H1 (cell line): ENCODE results near the gene TFRC. TPM values are rescaled to one million over a fixed set of nuclear protein-coding genes. Genes with fewer than 3 reads are reported as not detected.

Source experiments
- CTCF ChIA-PET: fragments of 300-600 bp; sonication (Branson Sonifier 250); formaldehyde crosslinking; loops from one replicate; lab custom pipeline; 2021; ENCODE audit not compliant: partially characterized antibody; lab: Charles Lee
- POLR2A ChIA-PET: fragments of 300-600 bp; sonication (Branson Sonifier 250); formaldehyde crosslinking; loops from one replicate; lab custom pipeline; 2021; ENCODE audit warnings: inconsistent platforms; ENCODE audit not compliant: partially characterized antibody; lab: Charles Lee
- DNase-seq, 2 experiments: peaks; one replicate each; pipeline versions ENCODE4 v3.0.0 to v3.0.0-alpha.2; 2010 to 2022; ENCODE audit warnings: low spot score in 2 of 2, low read depth in 1 of 2, mixed read lengths in 1 of 2
- FAIRE-seq: peaks from 2 replicates; lab custom pipeline; 2011; peaks lifted over from hg19 to GRCh38; lab: Jason Lieb, UNC
- H2AFZ ChIP-seq: 2 replicates; pipeline ENCODE4 v1.8.1; 2012; ENCODE audit warnings: low read length, inconsistent platforms
- H2AK5ac ChIP-seq: 2 replicates; pipeline ENCODE4 v1.6.1; 2013; ENCODE audit warnings: low read depth, low read length
- H2BK120ac ChIP-seq: replicated peaks from 2 replicates; pipeline ENCODE3; 2013; ENCODE audit warnings: low read depth, low read length, inconsistent platforms
- H2BK12ac ChIP-seq: 2 replicates; pipeline ENCODE4 v1.6.1; 2013; ENCODE audit warnings: low read depth, low read length
- H2BK15ac ChIP-seq: 2 replicates; pipeline ENCODE4 v1.6.1; 2013; ENCODE audit warnings: low read length
- H2BK20ac ChIP-seq: 2 replicates; pipeline ENCODE4 v1.6.1; 2013; ENCODE audit warnings: low read length
- H2BK5ac ChIP-seq: 2 replicates; pipeline ENCODE4 v1.6.1; 2013; ENCODE audit warnings: low read depth, low read length
- H3K14ac ChIP-seq: 2 replicates; pipeline ENCODE4 v1.6.1; 2013; ENCODE audit warnings: inconsistent platforms; ENCODE audit not compliant: insufficient read length
- H3K18ac ChIP-seq: 2 replicates; pipeline ENCODE4 v1.6.1; 2013; ENCODE audit warnings: low read length; ENCODE audit errors: extremely low read depth
- H3K23ac ChIP-seq: 2 replicates; pipeline ENCODE4 v1.6.1; 2013; ENCODE audit warnings: inconsistent platforms; ENCODE audit not compliant: insufficient read length
- H3K23me2 ChIP-seq: 2 replicates; pipeline ENCODE4 v1.6.1; 2013; ENCODE audit warnings: low read depth, low read length
- H3K27ac ChIP-seq: 2 replicates; pipeline ENCODE4 v1.6.1; 2011; ENCODE audit warnings: low read depth, low read length, inconsistent platforms
- H3K27me3 ChIP-seq, 4 experiments: replicated peaks in 1 of 4; 1 replicate in 1 of 4; 2 replicates in 3 of 4; pipeline versions ENCODE4 v1.6.1 to v1.8.1; 2011 to 2013; ENCODE audit warnings: low read length in 3 of 4, mild to moderate bottlenecking in 3 of 4, inconsistent platforms in 2 of 4, mixed read lengths in 2 of 4, moderate library complexity in 1 of 4; ENCODE audit not compliant: control insufficient read depth in 3 of 4, insufficient read depth in 3 of 4; ENCODE audit errors: extremely low read depth in 1 of 4
- H3K36me3 ChIP-seq, 4 experiments: 2 replicates each; pipeline versions ENCODE4 v1.6.1 to v1.8.1; 2011 to 2013; ENCODE audit warnings: mild to moderate bottlenecking in 4 of 4, low read length in 3 of 4, moderate library complexity in 2 of 4, control low read depth in 1 of 4, inconsistent platforms in 1 of 4; ENCODE audit not compliant: insufficient read depth in 4 of 4, control insufficient read depth in 2 of 4
- H3K4ac ChIP-seq: replicated peaks from 2 replicates; pipeline ENCODE3; 2013; ENCODE audit warnings: low read length, low read depth, mixed read lengths, inconsistent platforms; ENCODE audit not compliant: insufficient read length
- H3K4me1 ChIP-seq, 4 experiments: replicated peaks in 1 of 4; 1 replicate in 1 of 4; 2 replicates in 3 of 4; pipeline versions ENCODE4 v1.6.1 to v1.8.1; 2011 to 2013; ENCODE audit warnings: low read length in 3 of 4, inconsistent platforms in 2 of 4, mixed read lengths in 1 of 4; ENCODE audit not compliant: insufficient read depth in 4 of 4, control insufficient read depth in 3 of 4
- H3K4me2 ChIP-seq, 2 experiments: 2 replicates each; pipeline versions ENCODE4 v1.6.1 to v1.8.1; 2011 to 2013; ENCODE audit warnings: low read depth in 2 of 2, low read length in 2 of 2, control low read depth in 1 of 2, inconsistent platforms in 1 of 2, mild to moderate bottlenecking in 1 of 2; ENCODE audit not compliant: insufficient read depth in 1 of 2
- H3K4me3 ChIP-seq, 4 experiments: fragments of 200-600, 300-600 bp in 1 of 4; sonication (generic), shearing (Covaris generic), sonication (Bioruptor Twin) in 1 of 4; 2 replicates each; pipeline versions ENCODE4 v1.5.1 to v1.8.1; 2011 to 2016; ENCODE audit warnings: low read length in 4 of 4, low read depth in 3 of 4, control low read depth in 2 of 4, inconsistent platforms in 2 of 4, mild to moderate bottlenecking in 2 of 4, mixed read lengths in 1 of 4, moderate library complexity in 1 of 4; ENCODE audit not compliant: insufficient read depth in 2 of 4; ENCODE audit errors: extremely low read depth in 1 of 4
- H3K56ac ChIP-seq: replicated peaks from 2 replicates; pipeline ENCODE3; 2013; ENCODE audit warnings: low read depth, mild to moderate bottlenecking, mixed read lengths, low read length, inconsistent platforms; ENCODE audit not compliant: insufficient read length
- H3K79me1 ChIP-seq: 2 replicates; pipeline ENCODE4 v1.6.1; 2013; ENCODE audit warnings: low read depth, low read length, control low read depth
- H3K79me2 ChIP-seq, 2 experiments: 2 replicates each; pipeline versions ENCODE4 v1.6.1 to v1.8.1; 2012 to 2013; ENCODE audit warnings: low read length in 2 of 2, mild to moderate bottlenecking in 2 of 2, inconsistent platforms in 1 of 2; ENCODE audit not compliant: insufficient read depth in 2 of 2, control insufficient read depth in 1 of 2
- H3K9ac ChIP-seq, 4 experiments: replicated peaks in 1 of 4; 1 replicate in 1 of 4; 2 replicates in 3 of 4; pipeline versions ENCODE4 v1.6.1 to v1.8.1; 2011 to 2013; ENCODE audit warnings: low read depth in 3 of 4, low read length in 3 of 4, control low read depth in 2 of 4, mild to moderate bottlenecking in 2 of 4, moderate library complexity in 2 of 4, inconsistent platforms in 1 of 4; ENCODE audit errors: extremely low read depth in 1 of 4
- H3K9me3 ChIP-seq, 2 experiments: 2 replicates each; pipeline versions ENCODE4 v1.6.1 to v1.8.1; 2012 to 2013; ENCODE audit warnings: mild to moderate bottlenecking in 2 of 2, moderate library complexity in 2 of 2, control low read depth in 1 of 2, inconsistent platforms in 1 of 2, low read depth in 1 of 2, low read length in 1 of 2, mixed read lengths in 1 of 2; ENCODE audit not compliant: insufficient read depth in 2 of 2
- H4K20me1 ChIP-seq, 2 experiments: replicated peaks in 1 of 2; 2 replicates each; pipeline versions ENCODE3 to v1.8.1; 2011 to 2013; ENCODE audit warnings: inconsistent platforms in 2 of 2, low read length in 2 of 2, mild to moderate bottlenecking in 1 of 2; ENCODE audit not compliant: insufficient read depth in 2 of 2, control insufficient read depth in 1 of 2
- H4K5ac ChIP-seq: 2 replicates; pipeline ENCODE4 v1.6.1; 2013; ENCODE audit warnings: low read length, low read depth, mixed read lengths, inconsistent platforms; ENCODE audit not compliant: insufficient read length
- H4K8ac ChIP-seq: 2 replicates; pipeline ENCODE4 v1.8.0; 2013; ENCODE audit warnings: mild to moderate bottlenecking, moderate library complexity, low read length, inconsistent platforms; ENCODE audit not compliant: insufficient read depth; ENCODE audit errors: extremely low read depth
- H4K91ac ChIP-seq: replicated peaks from 2 replicates; pipeline ENCODE3; 2013; ENCODE audit warnings: low read length, mixed read lengths, inconsistent platforms; ENCODE audit not compliant: insufficient read length
- BCL11A ChIP-seq, 2 experiments: IDR thresholded peaks; one replicate each; pipeline ENCODE4 v1.6.1; 2011; ENCODE audit warnings: low read depth in 2 of 2, low read length in 2 of 2, mild to moderate bottlenecking in 2 of 2
- CBX5 ChIP-seq: fragments of 300-800, 300-1000 bp; sonication (generic); IDR thresholded peaks from 2 replicates; pipeline ENCODE4 v1.7.1; 2016; ENCODE audit warnings: antibody characterized with exemption, low read length, low read depth
- CTBP2 ChIP-seq: IDR thresholded peaks from 2 replicates; pipeline ENCODE4 v1.7.0; 2011; ENCODE audit warnings: borderline replicate concordance, mild to moderate bottlenecking, moderate library complexity, mixed read lengths, low read length; ENCODE audit not compliant: insufficient read depth, insufficient read length
- EGR1 ChIP-seq: IDR thresholded peaks from 2 replicates; pipeline ENCODE4 v1.6.1; 2011; ENCODE audit warnings: low read depth, low read length, borderline replicate concordance
- GTF2F1 ChIP-seq: IDR thresholded peaks from 2 replicates; pipeline ENCODE4 v1.6.1; 2012; ENCODE audit warnings: low read depth, low read length, improper control_type of control experiment, borderline replicate concordance
- HDAC2 ChIP-seq, 2 experiments: fragments of 300-600 bp in 1 of 2; sonication (generic) in 1 of 2; IDR thresholded peaks; 2 replicates each; pipeline ENCODE4 v1.6.1; 2011 to 2012; ENCODE audit warnings: low read depth in 2 of 2, low read length in 2 of 2, mild to moderate bottlenecking in 2 of 2, moderate library complexity in 2 of 2, borderline replicate concordance in 1 of 2, inconsistent platforms in 1 of 2
- KDM4A ChIP-seq: IDR thresholded peaks from one replicate; pipeline ENCODE4 v1.7.1; 2012; ENCODE audit warnings: low read depth, mild to moderate bottlenecking, moderate library complexity, low read length, inconsistent platforms; ENCODE audit not compliant: severe bottlenecking
- KDM5A ChIP-seq: fragments of 200-600 bp; IDR thresholded peaks from 2 replicates; pipeline ENCODE4 v1.7.1; 2012; ENCODE audit warnings: mild to moderate bottlenecking, low read length, inconsistent platforms, mixed read lengths
- MAFK ChIP-seq: IDR thresholded peaks from 2 replicates; pipeline ENCODE4 v1.6.1; 2012; ENCODE audit warnings: low read depth, mild to moderate bottlenecking, improper control_type of control experiment, low read length
- SIN3A ChIP-seq, 2 experiments: IDR thresholded peaks in 1 of 2; conservative IDR thresholded peaks in 1 of 2; 2 replicates each; pipeline ENCODE4 v1.6.1; 2011 to 2012; ENCODE audit warnings: low read length in 2 of 2, improper control_type of control experiment in 1 of 2, low read depth in 1 of 2, mild to moderate bottlenecking in 1 of 2
- SP4 ChIP-seq: IDR thresholded peaks from 2 replicates; pipeline ENCODE4 v1.6.1; 2012; ENCODE audit warnings: low read length, inconsistent platforms
- TBP ChIP-seq: IDR thresholded peaks from 2 replicates; pipeline ENCODE4 v1.6.1; 2011; ENCODE audit warnings: low read depth, low read length, improper control_type of control experiment
- YY1 ChIP-seq: IDR thresholded peaks from 2 replicates; pipeline ENCODE4 v1.6.1; 2011; ENCODE audit warnings: low read depth, mild to moderate bottlenecking, low read length
- ZNF274 ChIP-seq: IDR thresholded peaks from 2 replicates; pipeline ENCODE4 v1.7.0; 2012; ENCODE audit warnings: low read length, borderline replicate concordance; ENCODE audit errors: extremely low read depth
- WGBS, 2 experiments: shearing (Covaris generic) in 1 of 2; methylation state at CpG; one replicate each; pipeline versions ENCODE4 v1.1.6 to v1.1.7; 2013 to 2015; ENCODE audit warnings: low lambda C conversion rate in 2 of 2, mixed read lengths in 2 of 2, inconsistent platforms in 1 of 2, low coverage in 1 of 2, missing lambda C conversion rate in 1 of 2; ENCODE audit not compliant: insufficient replicate concordance in 2 of 2, insufficient coverage in 1 of 2, insufficient read length in 1 of 2; ENCODE audit errors: extremely low coverage in 1 of 2, missing lambda C conversion rate in 1 of 2; 5-methylcytosine and 5-hydroxymethylcytosine counted together
- polyA plus RNA-seq, 7 experiments: library from polyadenylated mRNA; depleted of rRNA in 3 of 7; stranded (reverse) in 5 of 7; unstranded in 2 of 7; fragments of >200 nt in 5 of 7; fragments of 200-250 nt in 2 of 7; gene quantifications; 1 replicate in 5 of 7; 2 replicates in 1 of 7; 4 replicates in 1 of 7; pipeline versions ENCODE4 v1.2.1 to v1.2.3, GENCODE V29; 2011 to 2013; ENCODE audit warnings: missing spikeins in 2 of 7, mixed read lengths in 2 of 7
- total RNA-seq: library from RNA; stranded (reverse); fragmentation: NEBNext Ultra II Directional; extraction: Animal tissue kit (Norgen Biotek cat#: 25700); gene quantifications from 2 replicates; pipeline ENCODE4 v1.2.1, GENCODE V29; 2021

TFRC gene
- total and polyA plus RNA-seq, 2 of the 8 experiments (the other 6 are each of a cell fraction or from before 2014, with no cell fraction given), result 67.3 to 161 TPM

DNA sequence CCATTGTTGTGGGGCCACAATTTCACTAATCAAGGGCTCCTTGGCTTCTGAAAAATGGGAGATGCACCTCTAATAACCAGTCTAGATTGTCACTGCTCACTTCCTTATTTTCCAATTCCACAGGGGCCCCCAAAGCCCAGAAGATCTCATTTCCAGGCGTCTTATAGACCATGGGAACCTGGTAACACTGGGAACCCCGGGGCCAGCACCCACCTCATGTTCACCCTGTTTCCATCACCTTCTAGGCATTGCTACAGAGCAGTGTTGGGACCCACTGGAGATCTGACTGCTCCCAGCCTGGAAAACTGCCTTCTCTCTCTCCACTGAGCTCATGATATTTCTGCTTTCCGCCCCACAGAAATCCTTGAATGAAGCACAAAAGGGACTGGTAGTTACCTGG lies 61.5 kb downstream of the TFRC start:
- H3K79me2 ChIP-seq, result no peaks in the 10 kb centered on the region
- H3K18ac ChIP-seq, result no peak overlapping the region
- H3K27me3 ChIP-seq, result no peaks in the 10 kb centered on the region
- no peak overlapping the region for H3K27ac ChIP-seq
- H3K4me3 ChIP-seq, result no peak overlapping the region
- H2AK5ac ChIP-seq, result no peak overlapping the region
- peaks cover 0 to 5% of the 10 kb centered on the region in 2 experiments; a peak in 2 of 4 replicates for H3K9me3 ChIP-seq
- no peak overlapping the region for H3K56ac ChIP-seq
- WGBS, 2 experiments, result 71% methylated on average over 3 of the region's 3 CpGs; no CpG with 5 or more reads in 1 of the 2 experiments
- H3K14ac ChIP-seq, result no peak overlapping the region
- no peaks in the 10 kb centered on the region for H3K23me2 ChIP-seq
- no peaks in the 10 kb centered on the region for H3K79me1 ChIP-seq
- no peak overlapping the region for H4K8ac ChIP-seq
- H4K91ac ChIP-seq, result no peak overlapping the region
- CTCF ChIA-PET, result interaction anchor here (1.0 to 1.2 kb wide), 2 partner anchors 19 to 176 kb away, joined by 3 to 4 read pairs; no protein-coding TSS in a partner anchor
- no peaks in the 10 kb centered on the region for H3K4me1 ChIP-seq
- H3K9ac ChIP-seq, result no peak overlapping the region
- no peak for TF ChIP-seq ZNF274
- no peak for TF ChIP-seq MAFK
- no peak for TF ChIP-seq YY1
- TF ChIP-seq EGR1, result no peak
- TF ChIP-seq SIN3A (conservative IDR thresholded peaks at IDR 0.05 in 1 of 2, IDR thresholded peaks at IDR 0.05 in 1 of 2; ENCODE audit: low read depth in 1 of 2, low read length in 2 of 2), result no peak
- no peak for TF ChIP-seq KDM4A
- TF ChIP-seq SP4, result no peak
- TF ChIP-seq CTBP2, result no peak
- no peak for TF ChIP-seq TBP
- TF ChIP-seq CBX5, result no peak
- no peak for TF ChIP-seq BCL11A (IDR thresholded peaks at IDR 0.05; ENCODE audit: low read depth in 2 of 2, low read length in 2 of 2)
- TF ChIP-seq HDAC2 (IDR thresholded peaks at IDR 0.05; ENCODE audit: borderline replicate concordance in 1 of 2, low read depth in 2 of 2, low read length in 2 of 2), result no peak
- TF ChIP-seq GTF2F1, result no peak
- no peak for TF ChIP-seq KDM5A
- TF ChIP-seq, all 59 proteins: peak for 0
- POLR2A ChIA-PET, result no interaction called here
- Histone ChIP-seq H2AFZ (no peak overlapping the region), H3K36me3 (no peaks in the 10 kb centered on the region), H3K23ac (no peak overlapping the region), H2BK20ac (no peak overlapping the region), H3K4me2 (no peak overlapping the region), H2BK120ac (no peak overlapping the region), H3K4ac (no peak overlapping the region), H4K20me1 (no peaks in the 10 kb centered on the region), H4K5ac (no peak overlapping the region), H2BK12ac (no peak overlapping the region), H2BK15ac (no peak overlapping the region), H2BK5ac (no peak overlapping the region)
- DNase-seq (no peak), FAIRE-seq (no peak)
